Urothelium cell line (cell line): ENCODE measurements around the gene GIPC1.

Experiments
- DNase-seq: peaks from one replicate; pipeline ENCODE4 v3.0.0; 2011; ENCODE audit warnings: low spot score, mixed read lengths
- FAIRE-seq: peaks from 2 replicates; lab custom pipeline; 2011; peaks lifted over from hg19 to GRCh38; lab: Jason Lieb, UNC

The GIPC1 gene

GRCh38 chr19:14494910-14495671, 836 bp downstream of the GIPC1 start:
- FAIRE-seq (no peak), DNase-seq (no peak)

- DNase-seq (no peak), FAIRE-seq (no peak)
Observed at GRCh38 chr19:14494411-14494810, 1.5 kb downstream of the GIPC1 start.

- DNase-seq (no peak), FAIRE-seq (no peak)
Observed at GRCh38 chr19:14492756-14493337, 3.1 kb downstream of the GIPC1 start.

GRCh38 chr19:14487370-14488125, 8.4 kb downstream of the GIPC1 start:
- FAIRE-seq = no peak
- no peak for DNase-seq

- FAIRE-seq = no peak
Observed at GRCh38 chr19:14482172-14482941, 13.6 kb downstream of the GIPC1 start.

GRCh38 chr19:14480700-14481079, 15.2 kb downstream of the GIPC1 start:
- no peak for DNase-seq

More at GRCh38 chr19:14482172-14482941, 13.6 kb downstream of the GIPC1 start:
- DNase-seq = no peak

GRCh38 chr19:14479975-14480699, 15.8 kb downstream of the GIPC1 start:
- DNase-seq = peak; percentile 46
- FAIRE-seq = no peak

More at GRCh38 chr19:14480700-14481079, 15.2 kb downstream of the GIPC1 start:
- FAIRE-seq = no peak

- DNase-seq (no peak), FAIRE-seq (no peak)
Observed at GRCh38 chr19:14479309-14479974, 16.5 kb downstream of the GIPC1 start.

GRCh38 chr19:14478113-14478545, 17.8 kb downstream of the GIPC1 start:
- no peak for FAIRE-seq
- DNase-seq = no peak

- FAIRE-seq (no peak), DNase-seq (no peak)
Observed at GRCh38 chr19:14477418-14478112, 18.4 kb downstream of the GIPC1 start.

GRCh38 chr19:14476673-14477401, 19.1 kb downstream of the GIPC1 start:
- no peak for DNase-seq
- FAIRE-seq = no peak

- FAIRE-seq = no peak
Observed at GRCh38 chr19:14476327-14476672, 19.6 kb downstream of the GIPC1 start.

GRCh38 chr19:14475251-14476073, 20.5 kb downstream of the GIPC1 start, which contains the start of gene PTGER1:
PTGER1 (minus strand) TSS chr19:14475354; CDS start chr19:14474320, 1,034 bp downstream.
- no peak for DNase-seq
- FAIRE-seq = no peak

More at GRCh38 chr19:14476327-14476672, 19.6 kb downstream of the GIPC1 start:
- DNase-seq = no peak

GRCh38 chr19:14474827-14475226, 21.1 kb downstream of the GIPC1 start:
- DNase-seq (no peak), FAIRE-seq (no peak)

- no peak for FAIRE-seq
- no peak for DNase-seq
Observed at GRCh38 chr19:14473978-14474578, 21.8 kb downstream of the GIPC1 start.

GRCh38 chr19:14473073-14473977, 22.6 kb downstream of the GIPC1 start:
- DNase-seq = no peak
- FAIRE-seq = no peak
